Mammary microvascular endothelial cell (primary cell): Measurements from ENCODE around the gene OTOF. TPM values are rescaled to one million over a fixed set of nuclear protein-coding genes. Genes with fewer than 3 reads are reported as not detected.

Source experiments
- total RNA-seq: library from RNA; depleted of rRNA; stranded (reverse); fragments of >200 nt; gene quantifications from 2 replicates; pipeline ENCODE4 v1.2.3, GENCODE V29; 2015

OTOF gene
- total RNA-seq = 1.3 TPM in 2 replicates

DNA sequence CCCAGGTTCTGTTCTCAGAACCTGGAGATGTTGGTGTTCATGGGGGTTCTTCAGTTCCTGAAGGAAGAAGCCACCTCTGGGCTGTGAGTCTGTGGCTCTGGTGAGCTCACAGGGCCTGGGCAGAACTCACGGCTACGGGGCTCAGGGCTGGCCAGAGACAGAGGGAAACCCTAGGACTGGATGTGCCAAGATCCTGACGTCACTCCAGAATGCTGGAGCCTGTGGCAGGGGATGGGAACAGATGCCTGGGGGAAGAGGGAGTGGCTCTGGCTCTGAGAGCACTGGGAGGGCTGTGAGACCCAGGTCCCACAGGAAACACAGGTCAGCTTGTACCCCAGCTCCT lies at the start of gene OTOF:
Gene OTOF, minus strand, starts transcription at position 214 of the 343 bp plus-strand sequence.

Other genes starting within 250 kb of the OTOF start
- gene HADHA, start 233.5 kb downstream of the OTOF start, total RNA-seq = 144 and 159 TPM in 2 replicates
- gene HADHB, start 233.2 kb downstream of the OTOF start, total RNA-seq = 83.3 and 96.9 TPM in 2 replicates
- gene SELENOI, start 132.0 kb downstream of the OTOF start, total RNA-seq = 10.1 and 10.5 TPM in 2 replicates
- gene ADGRF3, start 131.3 kb downstream of the OTOF start, total RNA-seq = 0.05 and 0.20 TPM in 2 replicates
- gene DRC1, start 76.2 kb downstream of the OTOF start, total RNA-seq = 0.13 TPM in 1 of 2 replicates, not detected in the other
- gene CIB4, start 163.2 kb upstream of the OTOF start, total RNA-seq = not detected in 2 replicates
- gene KCNK3, start 214.6 kb upstream of the OTOF start, total RNA-seq = not detected in 2 replicates